Anterior cingulate cortex (tissue), 58 donors: ENCODE data around the gene DERL2.

Experiments used
- DNase-seq, 58 donors: peaks; one replicate each; lab custom pipeline; 2025; lab: John Stamatoyannopoulos, UW

Gene DERL2

DNA sequence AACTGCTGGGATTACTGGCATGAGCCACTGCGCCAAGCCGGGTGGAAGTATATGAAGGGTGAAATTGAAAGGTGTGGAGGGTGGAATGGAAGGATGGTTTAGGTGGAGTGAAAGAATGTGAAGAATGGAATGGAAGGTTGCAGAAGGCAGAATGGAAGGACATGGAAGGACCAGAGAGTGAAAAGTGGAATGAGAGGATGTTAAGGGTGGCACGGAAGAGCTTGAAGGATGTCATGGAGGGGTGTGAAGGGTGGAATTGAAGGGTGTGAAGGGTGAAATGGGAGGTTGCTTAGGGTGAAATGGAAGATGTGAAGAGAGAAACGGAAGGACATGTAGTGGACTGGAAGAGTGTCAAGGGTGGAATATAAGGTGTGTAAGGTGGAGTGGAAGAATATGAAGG, 16.6 kb upstream of the DERL2 start:
- DNase-seq: no peak

DNA sequence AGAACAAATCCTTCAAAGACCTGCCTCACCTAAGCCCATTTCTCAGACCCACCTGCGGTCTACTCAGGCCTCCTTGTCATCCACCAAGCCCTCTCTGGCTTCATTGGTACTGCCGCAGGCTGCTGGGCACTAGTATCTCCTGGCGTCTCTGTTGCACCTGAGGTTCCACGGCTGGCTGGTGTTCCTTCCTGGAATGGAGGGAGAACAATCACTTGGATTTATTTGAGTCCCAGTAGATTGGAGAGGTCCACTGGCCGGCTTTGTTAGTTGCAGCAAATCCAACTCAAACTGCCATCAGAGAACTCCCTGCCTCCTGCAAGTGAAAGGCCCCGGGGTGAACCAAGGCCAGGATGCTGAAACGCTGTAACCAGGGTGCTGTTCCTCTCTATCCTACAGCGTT, 15.7 kb upstream of the DERL2 start:
- peak in 1 of 58 donors; percentile 10 for DNase-seq

DNA sequence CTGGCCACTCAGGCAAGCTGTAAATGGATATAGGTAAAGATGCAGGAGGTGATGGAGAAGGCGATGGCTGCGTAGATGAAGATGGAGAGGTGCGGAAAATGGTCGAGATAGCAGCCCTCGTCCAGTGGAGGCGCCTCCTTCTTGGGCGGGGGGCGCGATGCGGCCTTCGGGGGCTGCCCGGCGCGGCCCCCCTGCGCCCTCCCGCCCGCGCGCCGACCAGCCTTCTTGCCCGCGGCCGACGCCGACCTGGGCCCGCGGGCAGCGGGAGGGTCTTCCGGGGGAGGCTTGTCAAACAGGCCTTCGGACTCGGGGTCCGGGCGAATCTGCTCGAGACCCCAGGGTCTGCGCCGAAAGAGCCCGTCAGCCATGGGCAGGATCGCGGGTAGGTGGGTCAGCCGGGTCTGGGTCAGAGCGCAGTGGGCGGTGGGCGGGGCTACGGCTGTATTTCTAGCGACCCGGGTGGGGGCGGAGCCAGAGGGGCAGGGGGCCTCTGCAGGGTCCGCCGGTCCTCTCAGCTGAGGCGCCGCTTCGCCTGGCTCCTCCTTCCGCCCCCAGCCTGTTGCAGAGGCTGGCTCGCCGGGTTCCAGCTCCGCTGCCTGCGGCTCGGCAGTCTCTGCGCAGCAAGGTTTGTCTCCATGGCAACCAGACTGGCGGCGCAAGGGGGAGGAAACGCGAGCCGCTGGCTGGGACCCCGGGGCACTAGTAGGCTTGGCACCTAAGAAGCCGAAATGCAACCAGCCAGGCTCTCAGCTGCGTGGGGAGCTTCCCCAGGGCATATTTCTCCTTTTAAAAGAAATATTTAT, 14.8 kb upstream of the DERL2 start:
- peak; percentile 49 to 97 (median 86) for DNase-seq

DNA sequence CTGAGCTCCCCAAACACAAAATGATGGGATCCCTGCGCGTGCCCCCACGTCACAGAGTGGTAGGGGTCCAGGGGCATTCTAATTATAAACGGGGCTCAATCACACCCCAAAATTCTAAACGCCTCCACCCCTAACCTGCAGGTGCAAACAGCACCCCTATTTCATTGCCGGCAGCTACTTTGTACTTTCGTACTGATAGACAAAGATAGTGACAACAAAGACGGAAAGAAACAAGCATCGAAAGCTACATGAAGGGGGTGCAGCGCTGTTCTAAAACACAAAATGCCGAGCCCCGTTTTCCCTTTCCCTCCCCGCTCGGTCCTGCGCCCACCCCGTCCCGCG, 14.2 kb upstream of the DERL2 start:
- no peak for DNase-seq

DNA sequence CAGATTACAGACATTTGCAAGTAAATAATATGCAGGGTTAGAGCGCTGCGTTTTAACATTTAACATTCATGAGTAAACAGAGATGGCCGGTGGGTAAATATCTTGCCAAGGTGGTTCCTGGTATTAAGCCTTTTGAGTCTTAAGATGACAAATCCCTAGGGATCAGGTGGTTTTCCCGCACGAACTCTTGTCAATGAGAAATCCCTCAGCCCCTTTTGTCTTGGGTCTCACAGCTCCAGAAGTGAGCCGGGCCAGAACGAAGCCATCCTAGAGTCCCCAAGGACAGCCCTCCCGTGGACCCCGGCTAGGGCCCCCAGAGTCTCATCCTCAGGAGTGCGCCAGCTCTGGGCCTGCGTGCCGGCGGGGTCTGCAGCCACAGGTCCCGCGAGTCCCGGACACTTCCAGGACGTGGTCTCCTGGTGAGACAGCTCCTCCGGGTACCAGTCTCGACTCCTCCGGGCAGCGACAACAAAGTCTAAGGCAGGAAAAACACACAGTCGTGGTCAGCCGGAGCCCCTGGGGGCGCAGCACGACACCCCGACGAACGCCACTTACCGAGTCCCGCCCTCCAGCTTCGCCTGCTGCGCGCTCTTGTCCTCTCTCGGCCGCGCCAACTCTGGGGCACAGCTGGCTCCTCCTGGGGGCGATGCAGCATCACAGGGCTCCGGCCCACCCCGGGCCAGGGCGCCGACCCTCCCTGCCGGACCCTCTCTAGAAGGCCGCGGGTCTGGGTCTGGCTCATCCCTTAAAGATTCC, 13.7 kb upstream of the DERL2 start:
- peak in 25 of 58 donors; percentile 7 to 54 (median 23) for DNase-seq

DNA sequence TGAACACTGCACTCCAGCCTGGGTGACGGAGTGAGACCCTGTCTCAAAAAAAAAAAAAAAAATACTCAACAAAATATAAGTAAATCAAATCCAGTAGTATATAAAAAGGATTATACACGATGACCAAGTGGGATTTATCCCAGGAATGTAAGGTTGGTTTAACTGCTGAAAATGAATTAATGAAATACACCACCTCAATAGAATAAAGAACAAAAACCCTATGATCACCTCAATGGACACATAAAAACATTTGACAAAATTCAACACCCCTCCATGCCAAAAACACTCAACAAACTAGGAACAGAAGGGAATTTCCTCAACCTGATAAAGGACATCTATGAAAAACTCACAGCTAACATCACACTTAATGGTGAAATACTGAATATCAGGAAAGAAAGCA, 7.0 kb upstream of the DERL2 start:
- no peak for DNase-seq

DNA sequence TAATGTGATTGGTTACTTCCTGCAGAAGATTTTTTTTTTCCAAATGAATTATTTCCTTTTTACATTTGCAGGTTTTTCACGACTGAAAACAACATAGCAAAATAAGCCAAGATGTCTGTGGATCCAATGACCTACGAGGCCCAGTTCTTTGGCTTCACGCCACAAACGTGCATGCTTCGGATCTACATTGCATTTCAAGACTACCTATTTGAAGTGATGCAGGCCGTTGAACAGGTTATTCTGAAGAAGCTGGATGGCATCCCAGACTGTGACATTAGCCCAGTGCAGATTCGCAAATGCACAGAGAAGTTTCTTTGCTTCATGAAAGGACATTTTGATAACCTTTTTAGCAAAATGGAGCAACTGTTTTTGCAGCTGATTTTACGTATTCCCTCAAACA, 2.8 kb upstream of the DERL2 start:
- no peak for DNase-seq

DNA sequence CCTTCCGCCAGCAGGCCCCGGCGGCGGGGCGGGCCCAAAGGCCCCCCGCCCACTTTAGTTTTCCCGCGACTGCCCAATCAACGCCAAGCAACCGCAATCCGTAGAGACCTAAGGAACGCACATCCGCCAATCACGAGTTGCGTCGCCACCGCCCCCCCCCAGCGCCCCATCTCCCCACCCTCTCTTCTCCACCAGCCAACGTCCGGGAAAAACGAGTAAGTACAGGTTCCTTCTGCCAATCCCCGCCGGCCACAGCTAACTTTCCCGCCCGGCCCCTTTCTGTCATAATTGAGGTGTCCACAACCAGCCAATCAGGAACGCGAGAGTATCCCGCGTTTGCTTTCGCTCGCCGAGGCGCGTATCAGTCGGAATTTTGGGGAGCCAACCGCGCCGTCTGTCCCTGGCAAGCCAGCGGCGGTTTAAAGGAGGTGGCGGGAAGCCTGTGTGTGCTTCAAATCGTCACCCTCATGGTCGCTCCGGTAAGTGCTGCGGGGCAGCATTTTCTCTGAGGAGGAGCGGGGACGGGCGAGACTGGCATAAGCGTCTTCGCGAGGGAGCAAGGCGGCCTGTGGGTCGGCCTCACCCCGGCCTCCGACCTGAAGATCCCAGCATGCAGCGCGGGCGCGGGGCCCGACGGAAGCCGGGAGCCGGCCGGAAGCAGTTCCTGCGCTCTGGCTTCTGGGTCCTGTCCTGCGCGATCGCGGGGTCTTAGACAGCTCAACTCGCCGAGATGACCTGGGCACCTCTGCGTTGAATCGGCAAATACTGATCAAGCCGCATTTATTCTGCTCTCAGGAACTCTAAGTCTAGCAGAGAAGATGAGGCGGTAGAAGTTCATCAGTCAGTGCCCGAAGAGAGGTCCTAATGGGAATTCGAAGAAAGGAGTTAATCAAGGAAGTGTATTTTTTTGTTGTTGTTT, 487 bp upstream of the DERL2 start, which contains the start of gene MIS12:
Gene MIS12, plus strand, starts transcription at position 361 of the 919 bp plus-strand sequence. CDS start 2,297 bp downstream, outside the sequence.
- peak; percentile 85 to 100 (median 98) for DNase-seq

DNA sequence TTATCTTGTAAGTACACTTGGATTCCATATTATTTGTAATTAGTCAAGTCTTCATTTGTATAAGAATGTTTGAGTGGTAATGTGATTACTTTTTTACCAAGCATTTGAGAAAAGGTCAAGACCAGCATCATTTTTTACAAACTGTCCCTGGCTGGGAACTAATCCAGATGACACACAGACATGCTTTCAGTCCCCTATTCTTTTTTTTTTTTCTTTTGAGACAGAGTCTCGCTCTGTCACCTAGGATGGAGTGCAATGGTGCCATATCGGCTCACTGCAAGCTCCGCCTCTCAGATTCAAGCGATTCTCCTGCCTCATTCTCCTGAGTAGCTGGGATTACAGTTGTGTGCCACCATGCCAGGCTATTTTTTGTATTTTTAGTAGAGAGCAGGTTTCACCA, 4.5 kb downstream of the DERL2 start:
- no peak for DNase-seq

DNA sequence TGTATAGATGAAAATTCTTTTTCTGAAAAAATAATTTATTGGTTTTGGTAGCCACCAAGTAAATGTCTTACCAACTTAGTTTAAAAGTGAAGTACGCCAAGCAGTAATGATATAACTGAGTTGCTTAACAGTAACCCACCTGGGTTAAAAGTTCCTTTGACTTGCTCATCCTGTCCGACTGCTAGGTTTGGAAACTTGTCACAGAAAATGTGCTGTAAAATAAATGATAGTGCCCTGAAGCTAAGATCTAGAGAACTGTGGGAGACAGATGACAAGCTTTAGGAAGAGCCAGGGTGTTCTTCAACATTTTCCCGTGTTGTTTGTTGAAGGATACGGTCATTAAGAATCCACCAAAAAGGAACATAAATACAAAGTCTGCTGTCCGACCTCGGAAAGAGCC, 5.0 kb downstream of the DERL2 start:
- no peak for DNase-seq

DNA sequence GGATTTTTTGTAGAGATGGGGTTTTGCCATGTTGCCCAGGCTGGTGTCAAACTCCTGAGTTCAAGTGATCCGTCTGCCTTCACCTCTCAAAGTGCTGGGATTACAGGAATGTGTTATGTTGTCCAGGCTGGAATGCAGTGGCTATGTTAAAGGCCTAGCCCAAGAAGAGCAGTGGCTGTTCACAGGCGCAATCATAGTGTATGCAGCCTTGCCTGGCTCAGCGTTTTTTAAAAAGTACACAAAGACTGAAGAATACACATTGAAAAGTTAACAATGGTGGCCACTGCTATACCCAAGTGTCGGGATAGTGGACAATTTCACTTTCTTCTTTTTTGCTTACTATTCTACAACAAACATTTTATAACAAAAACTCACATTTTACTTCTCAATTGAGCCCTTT, 7.0 kb downstream of the DERL2 start:
- no peak for DNase-seq

DNA sequence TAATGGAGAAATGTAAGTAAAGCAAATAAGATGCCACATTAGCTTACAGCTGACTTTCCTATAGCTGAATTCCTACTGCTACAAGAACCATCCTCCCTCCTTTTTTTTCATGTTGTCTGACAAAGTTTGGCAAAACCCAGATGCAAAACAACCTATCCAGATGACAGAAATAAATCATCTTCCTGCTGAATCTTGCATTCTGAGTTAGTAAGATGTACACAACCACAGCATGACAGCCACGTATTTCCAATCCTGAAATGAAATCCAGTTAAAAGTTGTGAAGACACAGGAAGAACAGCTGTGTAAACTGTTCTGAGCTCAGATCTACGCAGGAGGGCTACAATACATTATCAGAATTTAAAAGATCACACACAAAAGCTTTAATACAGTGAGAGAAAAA, 12.1 kb downstream of the DERL2 start:
- DNase-seq: no peak

DNA sequence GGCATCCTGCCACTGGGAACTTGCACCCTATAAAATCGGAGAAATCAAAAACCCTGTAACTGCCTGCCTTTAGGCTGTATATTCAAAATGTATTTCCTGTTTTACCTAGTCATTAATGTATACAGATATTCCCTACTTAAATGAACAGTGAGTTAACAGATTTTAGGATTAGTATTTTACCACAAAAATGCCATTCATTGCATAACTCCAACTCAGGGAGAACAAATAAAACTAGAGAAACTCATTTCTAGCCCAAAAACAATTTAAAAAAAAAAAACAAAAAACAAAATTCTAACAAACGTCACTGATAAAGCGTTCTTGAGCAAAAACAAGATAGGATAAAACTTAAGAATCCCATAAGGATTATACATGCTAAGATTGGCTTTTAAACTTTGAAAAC, 13.5 kb downstream of the DERL2 start:
- no peak for DNase-seq

DNA sequence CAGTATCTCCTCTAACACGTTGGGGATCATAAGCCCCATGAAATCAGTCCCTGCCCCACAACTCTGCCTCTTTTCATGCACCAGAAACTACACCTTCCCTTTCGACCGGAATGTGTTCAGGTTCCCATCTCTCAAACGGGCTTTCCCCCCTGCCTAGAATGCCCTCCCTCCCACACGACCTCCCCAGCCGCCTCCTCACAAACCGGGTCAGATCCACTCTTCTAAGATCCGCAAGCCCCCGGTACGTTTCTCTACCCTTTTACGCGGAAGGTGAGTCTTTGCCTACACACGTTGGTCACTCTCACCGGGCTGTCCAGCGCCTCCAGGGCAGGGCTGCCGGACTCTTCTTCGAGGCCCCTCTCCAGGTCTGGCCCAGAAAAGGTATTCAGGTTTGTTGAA, 17.9 kb downstream of the DERL2 start:
- peak in 1 of 58 donors; percentile 24 for DNase-seq

DNA sequence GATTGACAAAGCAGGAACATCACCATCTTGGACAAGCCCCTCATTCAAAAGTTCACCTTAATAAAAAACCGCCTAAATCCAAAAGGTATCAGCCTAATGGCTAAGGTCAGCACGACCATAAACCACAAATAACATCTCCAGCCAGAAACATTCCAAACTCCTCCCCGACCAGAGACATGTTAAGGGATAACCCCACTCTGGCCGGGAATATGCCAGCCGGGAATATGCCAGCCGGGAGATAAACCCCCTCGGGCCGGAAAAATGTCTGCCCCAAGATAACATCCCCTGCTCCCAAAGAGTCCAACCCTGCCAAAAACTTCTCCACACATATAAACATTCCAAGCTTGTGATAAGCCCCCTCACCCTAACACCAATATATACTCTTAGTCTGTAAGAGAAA, 18.6 kb downstream of the DERL2 start:
- DNase-seq: no peak

DNA sequence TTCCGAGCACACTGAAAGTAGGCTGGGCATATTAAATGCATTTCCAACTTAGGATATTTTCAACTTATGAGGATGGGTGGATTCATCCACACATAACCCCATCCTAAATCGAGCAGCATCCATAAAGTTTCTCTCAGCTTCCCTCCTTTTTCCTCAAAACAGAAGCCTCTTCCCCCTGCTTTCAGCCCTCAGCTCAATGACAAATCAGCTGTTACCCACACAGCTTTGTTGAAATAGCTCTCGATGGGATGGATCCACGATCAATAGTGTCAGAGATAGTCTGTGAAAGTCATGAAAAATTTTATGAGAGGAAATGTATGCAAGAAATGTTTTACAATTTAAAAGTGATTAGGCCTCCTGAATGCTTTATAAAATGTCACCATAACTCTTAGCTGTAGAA, 19.7 kb downstream of the DERL2 start:
- no peak for DNase-seq

DNA sequence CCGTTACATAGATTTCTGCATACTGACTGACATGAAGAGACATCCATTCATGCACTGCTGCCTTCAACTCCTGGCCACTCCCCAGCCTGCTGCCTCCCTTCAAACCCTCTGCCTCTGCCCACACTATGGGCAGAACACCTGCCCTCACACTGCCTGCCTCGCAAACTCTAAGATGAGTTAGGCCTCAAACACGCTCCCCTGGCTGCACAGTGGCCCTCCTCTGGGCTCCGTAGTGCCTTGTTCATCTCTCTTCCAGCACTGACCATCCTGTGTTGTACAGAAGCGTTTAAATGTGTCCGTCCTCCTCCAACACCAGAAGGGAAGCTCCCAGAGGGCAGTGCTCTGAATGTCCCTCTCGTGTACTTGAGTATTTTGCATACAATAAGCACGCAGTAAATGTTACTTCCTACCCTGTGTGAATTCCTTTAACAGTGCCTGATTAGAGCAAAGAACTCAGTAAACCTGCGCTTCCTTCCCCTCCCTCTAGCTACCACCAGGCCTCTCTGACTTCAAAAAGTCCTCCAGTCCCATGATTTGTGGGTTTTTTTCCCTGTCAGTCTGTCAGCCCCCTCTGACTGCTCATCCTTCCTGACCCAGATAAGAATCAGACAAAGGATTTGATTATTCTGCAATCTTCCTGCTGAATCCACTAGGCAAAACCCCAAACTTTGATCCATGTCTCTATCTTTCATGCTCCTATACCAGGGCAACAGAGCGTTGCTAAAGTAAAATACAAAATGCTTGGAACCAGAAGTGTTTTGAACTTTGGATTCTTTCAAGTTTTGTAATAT, 21.1 kb downstream of the DERL2 start:
- no peak for DNase-seq

DNA sequence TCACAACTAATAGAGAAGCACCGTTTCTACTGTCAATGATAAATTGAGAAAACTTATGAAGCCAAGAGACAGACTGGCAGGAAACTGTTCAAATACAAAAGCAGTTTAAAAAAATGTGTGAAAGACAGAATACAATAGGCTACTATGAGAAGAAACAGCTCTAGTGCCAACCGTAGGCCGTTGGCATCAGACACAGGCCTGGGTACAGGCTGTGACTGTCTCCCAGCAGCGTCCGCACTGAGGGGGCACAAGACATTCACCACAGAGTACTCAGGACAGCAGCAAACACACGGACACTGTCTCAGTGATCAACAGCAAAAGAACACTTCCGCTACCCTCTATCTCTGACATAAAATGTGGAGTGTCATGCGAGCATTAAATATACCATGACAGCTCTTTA, 39.2 kb downstream of the DERL2 start:
- peak in 56 of 58 donors; percentile 2 to 90 (median 64) for DNase-seq

DNA sequence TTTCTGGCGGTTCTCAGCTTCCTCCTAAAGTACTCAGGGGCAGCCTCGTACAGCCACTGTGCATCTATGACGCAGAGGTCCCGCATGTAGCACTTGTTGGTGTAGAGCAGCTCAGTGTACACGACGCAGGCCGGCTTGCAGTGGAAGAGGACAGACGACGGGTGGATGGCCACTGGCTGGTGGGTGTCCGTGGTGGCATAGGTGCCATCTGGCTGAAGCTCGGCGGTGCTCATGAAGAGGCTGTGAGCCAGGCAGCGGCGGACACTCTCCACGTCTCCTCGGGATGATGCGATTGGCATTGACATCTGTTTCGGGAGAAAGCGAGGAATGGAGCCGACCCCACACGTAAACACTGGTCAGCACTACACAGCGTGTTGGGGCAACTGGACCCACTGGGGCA, 41.8 kb downstream of the DERL2 start:
- DNase-seq: no peak

DNA sequence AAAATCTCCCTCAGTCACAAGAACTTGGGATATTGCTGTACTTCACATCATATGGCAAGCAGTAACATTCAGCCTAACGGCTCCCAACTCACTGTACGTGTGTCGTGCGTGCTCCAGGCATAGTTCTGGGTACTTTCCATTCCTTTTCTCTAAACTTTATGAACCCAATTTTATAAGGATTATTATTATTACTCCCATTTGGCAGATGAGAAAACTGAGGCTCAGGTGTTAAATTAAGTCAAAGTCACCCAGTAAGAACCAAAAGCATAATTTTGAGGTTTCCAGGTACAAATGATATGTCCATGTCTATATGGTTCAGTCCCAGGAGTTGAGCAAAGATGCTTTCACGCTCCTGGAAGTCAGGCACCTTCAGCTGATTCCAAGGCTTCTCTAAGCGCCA, 42.2 kb downstream of the DERL2 start:
- DNase-seq: no peak
